CD8-positive, alpha-beta memory T cell (primary cell): ENCODE results near the gene NINJ1. TPM values are rescaled to one million over a fixed set of nuclear protein-coding genes. Genes with fewer than 3 reads are reported as not detected.
A peak's percentile ranks its signal among the peaks of the same experiment; 100 is the strongest.

Experiments used
- CTCF ChIA-PET: fragments of 350-600 bp; sonication (Branson Sonifier 250); formaldehyde crosslinking; loops from one replicate; lab custom pipeline; 2021; ENCODE audit warnings: antibody characterized with exemption; lab: Charles Lee
- POLR2A ChIA-PET: fragments of 350-600 bp; sonication (Branson Sonifier 250); formaldehyde crosslinking; loops from one replicate; lab custom pipeline; 2021; ENCODE audit warnings: antibody characterized with exemption; lab: Charles Lee
- DNase-seq, 5 donors: peaks; one replicate each; pipeline versions ENCODE4 v3.0.0 to v3.0.0-alpha.2; 2020 to 2022; ENCODE audit warnings: mixed read lengths in 1 of 5
- H3K27ac ChIP-seq: one replicate; pipeline ENCODE4 v1.7.0; 2013; ENCODE audit warnings: low read depth, mild to moderate bottlenecking, low read length, moderate library complexity
- H3K27me3 ChIP-seq: 2 replicates; pipeline ENCODE4 v1.7.0; 2013; ENCODE audit warnings: low read length, mild to moderate bottlenecking; ENCODE audit not compliant: insufficient read depth, poor library complexity, severe bottlenecking
- H3K36me3 ChIP-seq: 2 replicates; pipeline ENCODE4 v1.7.0; 2013; ENCODE audit warnings: mild to moderate bottlenecking, low read length, moderate library complexity; ENCODE audit not compliant: insufficient read depth
- H3K4me1 ChIP-seq: 2 replicates; pipeline ENCODE4 v1.7.0; 2013; ENCODE audit warnings: mild to moderate bottlenecking, low read length, moderate library complexity; ENCODE audit not compliant: insufficient read depth
- H3K4me3 ChIP-seq: 2 replicates; pipeline ENCODE4 v1.7.0; 2013; ENCODE audit warnings: mild to moderate bottlenecking, low read length
- H3K9me3 ChIP-seq: 2 replicates; pipeline ENCODE4 v1.7.0; 2013; ENCODE audit warnings: mild to moderate bottlenecking, low read length
- H3K27ac Mint-ChIP-seq, 8 donors: one replicate each; pipeline ENCODE4 v1.8.0; 2020 to 2021; ENCODE audit warnings: mixed read lengths in 8 of 8, mild to moderate bottlenecking in 6 of 8, inconsistent platforms in 3 of 8, moderate library complexity in 3 of 8
- H3K27me3 Mint-ChIP-seq, 2 donors: one replicate each; pipeline ENCODE4 v1.8.0; 2020 to 2021; ENCODE audit warnings: mixed read lengths in 2 of 2, mild to moderate bottlenecking in 1 of 2, moderate library complexity in 1 of 2
- H3K36me3 Mint-ChIP-seq, 3 donors: one replicate each; pipeline ENCODE4 v1.8.0; 2020 to 2021; ENCODE audit warnings: mixed read lengths in 3 of 3, inconsistent platforms in 1 of 3, mild to moderate bottlenecking in 1 of 3
- H3K4me1 Mint-ChIP-seq, 3 donors: one replicate each; pipeline ENCODE4 v1.8.0; 2020 to 2021; ENCODE audit warnings: mixed read lengths in 3 of 3, inconsistent platforms in 1 of 3, mild to moderate bottlenecking in 1 of 3
- H3K4me3 Mint-ChIP-seq, 7 donors: one replicate each; pipeline ENCODE4 v1.8.0; 2020 to 2021; ENCODE audit warnings: mixed read lengths in 7 of 7, mild to moderate bottlenecking in 6 of 7, moderate library complexity in 4 of 7, inconsistent platforms in 2 of 7
- H3K9me3 Mint-ChIP-seq, 5 donors: one replicate each; pipeline ENCODE4 v1.8.0; 2020 to 2022; ENCODE audit warnings: mixed read lengths in 5 of 5, mild to moderate bottlenecking in 3 of 5, moderate library complexity in 2 of 5, inconsistent platforms in 1 of 5
- polyA plus RNA-seq: library from polyadenylated mRNA; unstranded; fragments of 300-500 nt; fragmentation: Illumina TruSeq; gene quantifications from one replicate; pipeline ENCODE4 v1.2.3, GENCODE V29; 2021
- total RNA-seq, 2 experiments: library from RNA; stranded (reverse); gene quantifications; one replicate each; pipeline ENCODE4 v1.2.3, GENCODE V29; 2021

Gene NINJ1
- total and polyA plus RNA-seq, 3 experiments from 2014 or later: 59.9 to 103 (median 62.9) TPM

- ChIA-PET POLR2A (interaction anchor here (1.0 kb wide), 1 partner anchor 11 kb away, joined by 7 read pairs; no protein-coding TSS in a partner anchor), CTCF (no interaction called here)
- Mint-ChIP-seq H3K27me3 (no peaks in the 10 kb centered on the region), H3K27ac (peak overlapping the region in 4 of 8 donors; percentile 40 to 80 (median 50)), H3K9me3 (no peaks in the 10 kb centered on the region), H3K4me3 (peak overlapping the region in 1 of 7 donors; percentile 70), H3K4me1 (peaks cover 15 to 30% (median 18%) of the 10 kb centered on the region in 3 donors), H3K36me3 (peaks cover 0 to 37% (median 2%) of the 10 kb centered on the region in 3 donors)
- no peak overlapping the region for H3K27ac ChIP-seq
- peak in 1 of 5 donors; percentile 46 for DNase-seq
- H3K4me1 ChIP-seq: peaks cover 22% of the 10 kb centered on the region
- no peaks in the 10 kb centered on the region for H3K36me3 ChIP-seq
- H3K9me3 ChIP-seq: no peaks in the 10 kb centered on the region
- H3K27me3 ChIP-seq: no peaks in the 10 kb centered on the region
- H3K4me3 ChIP-seq: no peak overlapping the region
Measured at GRCh38 chr9:93116072-93116961, 17.7 kb downstream of the NINJ1 start.

- no peaks in the 10 kb centered on the region for H3K9me3 Mint-ChIP-seq
- ChIA-PET POLR2A (interaction anchor here (1.0 kb wide), 1 partner anchor 11 kb away, joined by 7 read pairs; no protein-coding TSS in a partner anchor), CTCF (no interaction called here)
- H3K4me3 Mint-ChIP-seq: no peak overlapping the region
- Histone ChIP-seq H3K4me1 (peaks cover 22% of the 10 kb centered on the region), H3K4me3 (no peak overlapping the region), H3K36me3 (no peaks in the 10 kb centered on the region), H3K27ac (no peak overlapping the region), H3K27me3 (no peaks in the 10 kb centered on the region), H3K9me3 (no peaks in the 10 kb centered on the region)
- peak in 1 of 5 donors; percentile 19 for DNase-seq
- no peaks in the 10 kb centered on the region for H3K27me3 Mint-ChIP-seq
- H3K4me1 Mint-ChIP-seq: peaks cover 15 to 34% (median 20%) of the 10 kb centered on the region in 3 donors
- no peak overlapping the region for H3K27ac Mint-ChIP-seq
- peaks cover 0 to 40% (median 2%) of the 10 kb centered on the region in 3 donors for H3K36me3 Mint-ChIP-seq
Measured at GRCh38 chr9:93115486-93116071, 18.5 kb downstream of the NINJ1 start.

- Mint-ChIP-seq H3K36me3 (peaks cover 0 to 40% (median 2%) of the 10 kb centered on the region in 3 donors), H3K9me3 (no peaks in the 10 kb centered on the region), H3K27me3 (no peaks in the 10 kb centered on the region), H3K4me3 (no peak overlapping the region), H3K27ac (peak overlapping the region in 6 of 8 donors; percentile 11 to 92 (median 68)), H3K4me1 (peaks cover 10 to 28% (median 15%) of the 10 kb centered on the region in 3 donors)
- no peak overlapping the region for H3K27ac ChIP-seq
- POLR2A ChIA-PET: no interaction called here
- no peaks in the 10 kb centered on the region for H3K36me3 ChIP-seq
- DNase-seq: no peak
- no peak overlapping the region for H3K4me3 ChIP-seq
- CTCF ChIA-PET: no interaction called here
- no peaks in the 10 kb centered on the region for H3K9me3 ChIP-seq
- H3K4me1 ChIP-seq: peaks cover 16% of the 10 kb centered on the region
- no peaks in the 10 kb centered on the region for H3K27me3 ChIP-seq
Measured at GRCh38 chr9:93114984-93115335, 19.1 kb downstream of the NINJ1 start.

DNA sequence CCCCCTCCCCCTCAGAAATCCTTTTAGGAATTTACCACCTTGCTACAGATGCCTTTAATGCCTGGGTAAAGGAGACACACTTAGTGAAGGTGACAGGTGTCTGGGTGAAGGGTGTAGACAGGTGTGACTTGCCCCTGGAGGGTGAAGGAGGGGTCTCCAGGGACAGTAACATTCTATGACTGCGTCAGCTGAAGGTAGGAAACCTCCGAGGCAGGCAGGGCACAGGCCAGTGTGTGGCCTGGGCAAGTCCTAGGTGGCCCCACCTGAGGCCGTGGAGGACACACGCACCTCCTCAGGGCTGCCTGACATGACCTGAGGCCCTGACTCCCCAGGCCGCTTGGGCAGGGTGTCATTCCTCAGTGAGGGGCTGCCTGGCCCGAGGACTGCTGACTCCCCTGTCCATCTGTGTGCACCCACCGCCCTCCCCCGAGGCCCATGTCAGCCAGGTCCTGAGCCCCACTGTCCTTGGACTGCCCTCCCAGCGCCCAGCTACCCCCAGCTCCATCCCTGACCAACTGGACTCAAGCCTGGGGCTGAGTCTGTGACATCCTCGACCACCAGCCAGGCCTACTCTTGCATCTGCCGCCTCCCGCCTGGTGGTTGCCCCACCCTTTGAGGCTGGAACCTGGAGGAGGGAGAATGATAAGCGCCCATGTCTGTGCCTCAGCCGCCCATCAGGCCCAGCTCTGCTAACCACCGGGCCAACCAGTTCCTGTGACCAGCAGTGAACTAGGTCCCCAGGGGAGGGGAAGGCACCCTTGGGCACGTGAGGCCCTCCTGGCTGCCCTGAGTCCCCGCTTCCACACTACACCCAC, 19.7 kb downstream of the NINJ1 start:
- Histone ChIP-seq H3K27ac (peak overlapping the region; percentile 52), H3K4me3 (no peak overlapping the region), H3K9me3 (no peaks in the 10 kb centered on the region), H3K4me1 (peaks cover 12% of the 10 kb centered on the region), H3K27me3 (no peaks in the 10 kb centered on the region), H3K36me3 (no peaks in the 10 kb centered on the region)
- POLR2A ChIA-PET: no interaction called here
- CTCF ChIA-PET: no interaction called here
- DNase-seq: peak in 1 of 5 donors; percentile 43
- Mint-ChIP-seq H3K27me3 (no peaks in the 10 kb centered on the region), H3K9me3 (no peaks in the 10 kb centered on the region), H3K4me1 (peaks cover 4 to 26% (median 10%) of the 10 kb centered on the region in 3 donors), H3K4me3 (no peak overlapping the region), H3K36me3 (peaks cover 0 to 43% (median 2%) of the 10 kb centered on the region in 3 donors), H3K27ac (peak overlapping the region in 4 of 8 donors; percentile 11 to 92 (median 80))

DNA sequence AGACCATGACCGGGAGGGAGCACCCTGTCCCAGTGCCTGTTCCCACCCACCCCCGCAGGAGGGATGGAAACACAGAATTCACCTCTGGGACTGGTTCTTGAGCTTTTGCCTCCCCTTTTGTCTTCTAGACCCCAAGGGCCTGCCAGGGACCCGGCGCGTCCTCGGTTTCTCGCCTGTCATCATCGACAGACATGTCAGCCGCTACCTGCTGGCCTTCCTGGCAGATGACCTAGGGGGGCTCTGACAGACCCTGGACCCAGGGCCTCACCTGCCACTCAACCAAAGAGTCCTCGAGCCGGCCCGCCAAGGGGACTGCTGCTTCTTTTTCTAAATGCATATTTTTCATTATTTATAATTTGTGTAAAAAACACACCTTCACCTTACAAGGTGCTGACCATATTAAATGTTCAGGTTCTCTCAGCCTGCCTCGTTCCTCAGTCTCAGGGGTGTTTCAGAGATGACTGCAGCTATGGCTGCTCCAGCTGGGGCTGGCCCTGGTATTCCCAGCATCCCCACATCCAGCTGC, 21.1 kb downstream of the NINJ1 start:
- Mint-ChIP-seq H3K4me1 (peaks cover 6 to 25% (median 10%) of the 10 kb centered on the region in 3 donors), H3K27ac (no peak overlapping the region), H3K4me3 (peak overlapping the region in 1 of 7 donors; percentile 18), H3K9me3 (no peaks in the 10 kb centered on the region), H3K27me3 (no peaks in the 10 kb centered on the region), H3K36me3 (peaks cover 5 to 53% (median 5%) of the 10 kb centered on the region in 3 donors)
- peaks cover 24% of the 10 kb centered on the region for H3K4me1 ChIP-seq
- H3K9me3 ChIP-seq: no peaks in the 10 kb centered on the region
- no peaks in the 10 kb centered on the region for H3K36me3 ChIP-seq
- POLR2A ChIA-PET: no interaction called here
- no peak overlapping the region for H3K27ac ChIP-seq
- CTCF ChIA-PET: no interaction called here
- no peak for DNase-seq
- H3K4me3 ChIP-seq: no peak overlapping the region
- H3K27me3 ChIP-seq: no peaks in the 10 kb centered on the region

- peaks cover 5 to 57% (median 5%) of the 10 kb centered on the region in 3 donors for H3K36me3 Mint-ChIP-seq
- CTCF ChIA-PET: interaction anchor here (0.9 kb wide), 1 partner anchor 60 kb away, joined by 3 read pairs; no protein-coding TSS in a partner anchor
- no peaks in the 10 kb centered on the region for H3K9me3 Mint-ChIP-seq
Measured at GRCh38 chr9:93112116-93112863, 21.8 kb downstream of the NINJ1 start.

More at GRCh38 chr9:93112116-93112863, 21.8 kb downstream of the NINJ1 start:
- H3K4me3 ChIP-seq: no peak overlapping the region
- POLR2A ChIA-PET: no interaction called here
- H3K9me3 ChIP-seq: no peaks in the 10 kb centered on the region
- H3K4me3 Mint-ChIP-seq: peak overlapping the region in 1 of 7 donors; percentile 18
- DNase-seq: peak in 1 of 5 donors; percentile 43
- H3K27me3 Mint-ChIP-seq: no peaks in the 10 kb centered on the region
- no peaks in the 10 kb centered on the region for H3K36me3 ChIP-seq
- peaks cover 13 to 31% (median 14%) of the 10 kb centered on the region in 3 donors for H3K4me1 Mint-ChIP-seq
- no peak overlapping the region for H3K27ac Mint-ChIP-seq
- H3K27ac ChIP-seq: no peak overlapping the region
- peaks cover 30% of the 10 kb centered on the region for H3K4me1 ChIP-seq
- no peaks in the 10 kb centered on the region for H3K27me3 ChIP-seq
